ENCODE measurements around the gene PRPSAP1. TPM values are rescaled to one million over a fixed set of nuclear protein-coding genes. Genes with fewer than 3 reads are reported as not detected.

The PRPSAP1 gene
- total RNA-seq, 2 experiments from 2014 or later = 10.8 to 12.1 TPM

GRCh38 chr17:76335716-76336381 is 17.9 kb downstream of the PRPSAP1 start:
- POLR2A ChIA-PET = no interaction called here
- no peak overlapping the region for H3K27ac Mint-ChIP-seq

GRCh38 chr17:76333673-76334505 is 19.8 kb downstream of the PRPSAP1 start:
- CTCF ChIA-PET = no interaction called here
- POLR2A ChIA-PET = no interaction called here

More at GRCh38 chr17:76335716-76336381, 17.9 kb downstream of the PRPSAP1 start:
- Histone ChIP-seq H3K36me3 (ENCODE audit: insufficient read depth, low read length) (peaks cover 12% of the 10 kb centered on the region), H3K4me3 (ENCODE audit: low read length) (no peak overlapping the region), H3K9me3 (ENCODE audit: control insufficient read depth in 1 of 2, insufficient read depth in 1 of 2, low read length in 2 of 2) (no peaks in the 10 kb centered on the region), H3K27me3 (ENCODE audit: control insufficient read depth in 1 of 2, insufficient read depth in 2 of 2, low read length in 2 of 2) (no peaks in the 10 kb centered on the region), H3K27ac (ENCODE audit: low read depth in 1 of 2, low read length in 2 of 2) (no peak overlapping the region), H3K4me1 (ENCODE audit: insufficient read depth, low read length) (no peaks in the 10 kb centered on the region)
- TF ChIP-seq CTCF (IDR thresholded peaks at IDR 0.05) = no peak
- CTCF ChIA-PET = no interaction called here
- Mint-ChIP-seq H3K27me3 (no peaks in the 10 kb centered on the region), H3K4me3 (no peak overlapping the region), H3K9me3 (no peaks in the 10 kb centered on the region), H3K4me1 (ENCODE audit: low read depth) (no peaks in the 10 kb centered on the region), H3K36me3 (ENCODE audit: low read depth) (peaks cover 27% of the 10 kb centered on the region)
- no peak for DNase-seq
- intact Hi-C loops (cut with DNase I, micrococcal nuclease) = no loop called here
- no peak for ATAC-seq (ENCODE audit: poor library complexity)

GRCh38 chr17:76331083-76331482 is 22.6 kb downstream of the PRPSAP1 start:
- H3K9me3 Mint-ChIP-seq = no peaks in the 10 kb centered on the region
- POLR2A ChIA-PET = no interaction called here
- Histone ChIP-seq H3K27me3 (ENCODE audit: control insufficient read depth in 1 of 2, insufficient read depth in 2 of 2, low read length in 2 of 2) (no peaks in the 10 kb centered on the region), H3K4me1 (ENCODE audit: insufficient read depth, low read length) (no peaks in the 10 kb centered on the region), H3K27ac (ENCODE audit: low read depth in 1 of 2, low read length in 2 of 2) (no peak overlapping the region), H3K4me3 (ENCODE audit: low read length) (no peak overlapping the region), H3K9me3 (ENCODE audit: control insufficient read depth in 1 of 2, insufficient read depth in 1 of 2, low read length in 2 of 2) (no peaks in the 10 kb centered on the region), H3K36me3 (ENCODE audit: insufficient read depth, low read length) (peaks cover 38% of the 10 kb centered on the region)
- intact Hi-C loops (cut with DNase I, micrococcal nuclease) = no loop called here
- TF ChIP-seq CTCF (IDR thresholded peaks at IDR 0.05) = no peak
- no peak overlapping the region for H3K4me3 Mint-ChIP-seq
- peaks cover 44% of the 10 kb centered on the region for H3K36me3 Mint-ChIP-seq (ENCODE audit: low read depth)
- no peak overlapping the region for H3K27ac Mint-ChIP-seq
- no peaks in the 10 kb centered on the region for H3K27me3 Mint-ChIP-seq
- ATAC-seq (ENCODE audit: poor library complexity) = no peak
- CTCF ChIA-PET = interaction anchor here (1.7 kb wide), 1 partner anchor 67 kb away, joined by 4 read pairs; no protein-coding TSS in a partner anchor
- no peak for DNase-seq
- H3K4me1 Mint-ChIP-seq (ENCODE audit: low read depth) = no peaks in the 10 kb centered on the region

More at GRCh38 chr17:76333673-76334505, 19.8 kb downstream of the PRPSAP1 start:
- H3K27me3 Mint-ChIP-seq = no peaks in the 10 kb centered on the region
- Histone ChIP-seq H3K27ac (ENCODE audit: low read depth in 1 of 2, low read length in 2 of 2) (no peak overlapping the region), H3K4me3 (ENCODE audit: low read length) (no peak overlapping the region), H3K9me3 (ENCODE audit: control insufficient read depth in 1 of 2, insufficient read depth in 1 of 2, low read length in 2 of 2) (no peaks in the 10 kb centered on the region), H3K4me1 (ENCODE audit: insufficient read depth, low read length) (no peaks in the 10 kb centered on the region), H3K27me3 (ENCODE audit: control insufficient read depth in 1 of 2, insufficient read depth in 2 of 2, low read length in 2 of 2) (no peaks in the 10 kb centered on the region), H3K36me3 (ENCODE audit: insufficient read depth, low read length) (peaks cover 18% of the 10 kb centered on the region)
- TF ChIP-seq CTCF (IDR thresholded peaks at IDR 0.05) = no peak
- peaks cover 23% of the 10 kb centered on the region for H3K36me3 Mint-ChIP-seq (ENCODE audit: low read depth)
- H3K4me1 Mint-ChIP-seq (ENCODE audit: low read depth) = no peaks in the 10 kb centered on the region
- ATAC-seq (ENCODE audit: poor library complexity) (no peak), DNase-seq (no peak)
- no peak overlapping the region for H3K27ac Mint-ChIP-seq
- no peaks in the 10 kb centered on the region for H3K9me3 Mint-ChIP-seq
- intact Hi-C loops (cut with DNase I, micrococcal nuclease) = no loop called here
- H3K4me3 Mint-ChIP-seq = no peak overlapping the region
